Amniotic stem cell (primary cell): ENCODE data around the gene SCYL3.
"Not testable (repeated sequence)": the region's sequence is repeated elsewhere in the genome, so short reads cannot be mapped to it uniquely, and the experiment has no call there.

Experiments
- DNase-seq: peaks from one replicate; lab custom pipeline; 2025; lab: John Stamatoyannopoulos, UW

Gene SCYL3

DNA sequence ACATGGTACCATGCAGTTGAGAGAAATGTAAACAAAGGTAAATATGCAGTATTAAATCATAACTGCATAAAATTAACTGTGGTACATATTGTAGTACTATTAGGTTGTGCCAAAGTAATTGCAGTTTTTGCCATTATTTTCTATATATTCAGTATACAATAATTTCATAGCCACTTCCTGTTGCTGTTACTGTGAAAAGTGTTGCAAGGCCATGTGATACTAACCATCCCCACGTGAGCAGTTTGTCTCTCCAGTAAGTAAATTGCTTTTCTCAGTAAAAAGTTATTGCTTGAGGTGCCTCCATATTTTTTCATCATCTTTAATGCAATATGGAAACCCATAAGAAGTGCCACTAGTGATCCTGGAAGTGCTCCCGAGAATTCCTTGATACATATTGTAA, 79.4 kb downstream of the SCYL3 start:
- DNase-seq, result no peak

DNA sequence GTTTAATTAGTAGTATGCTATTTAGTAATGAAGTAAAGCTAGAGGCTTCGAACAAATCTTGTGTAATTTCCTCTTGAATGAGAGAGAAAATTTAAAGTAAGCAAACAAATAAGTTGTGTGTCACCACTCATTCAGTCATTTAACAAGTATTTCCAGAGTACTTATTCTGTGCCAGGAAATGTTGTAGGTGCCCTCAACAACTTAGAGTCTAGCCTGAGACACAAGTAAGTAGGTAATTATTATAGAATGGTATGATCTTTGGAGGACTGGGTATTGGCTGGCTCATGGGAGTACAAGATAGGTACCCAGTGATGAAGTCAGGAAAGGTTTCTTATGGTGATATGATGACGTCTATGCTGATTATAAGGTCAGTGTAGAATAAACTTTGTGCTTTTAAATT, 81.6 kb downstream of the SCYL3 start:
- DNase-seq, result no peak

DNA sequence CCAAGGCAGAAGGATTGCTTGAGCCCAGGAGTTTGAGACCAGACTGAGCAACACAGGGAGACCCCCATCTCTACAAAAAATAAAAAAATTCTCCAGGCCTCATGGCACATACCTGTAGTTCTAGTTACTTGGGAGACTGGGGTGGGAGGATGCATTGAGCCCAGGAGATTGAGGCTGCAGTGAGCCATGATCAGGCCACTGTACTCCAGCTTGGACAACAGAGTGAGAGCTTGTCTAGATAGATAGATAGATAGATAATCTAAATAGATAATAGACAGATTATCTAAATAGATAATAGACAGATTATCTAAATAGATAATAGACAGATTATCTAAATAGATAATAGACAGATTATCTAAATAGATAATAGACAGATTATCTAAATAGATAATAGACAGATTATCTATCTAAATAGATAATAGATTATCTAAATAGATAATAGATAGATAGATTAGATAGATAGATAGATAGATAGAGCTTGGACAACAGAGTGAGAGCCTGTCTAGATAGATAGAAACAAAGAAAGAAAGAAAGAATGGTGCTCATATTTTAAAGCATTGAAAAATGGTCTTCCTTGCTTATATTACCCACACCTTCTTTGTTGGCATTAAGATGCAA, 82.2 kb downstream of the SCYL3 start:
- DNase-seq, result not testable (repeated sequence)

DNA sequence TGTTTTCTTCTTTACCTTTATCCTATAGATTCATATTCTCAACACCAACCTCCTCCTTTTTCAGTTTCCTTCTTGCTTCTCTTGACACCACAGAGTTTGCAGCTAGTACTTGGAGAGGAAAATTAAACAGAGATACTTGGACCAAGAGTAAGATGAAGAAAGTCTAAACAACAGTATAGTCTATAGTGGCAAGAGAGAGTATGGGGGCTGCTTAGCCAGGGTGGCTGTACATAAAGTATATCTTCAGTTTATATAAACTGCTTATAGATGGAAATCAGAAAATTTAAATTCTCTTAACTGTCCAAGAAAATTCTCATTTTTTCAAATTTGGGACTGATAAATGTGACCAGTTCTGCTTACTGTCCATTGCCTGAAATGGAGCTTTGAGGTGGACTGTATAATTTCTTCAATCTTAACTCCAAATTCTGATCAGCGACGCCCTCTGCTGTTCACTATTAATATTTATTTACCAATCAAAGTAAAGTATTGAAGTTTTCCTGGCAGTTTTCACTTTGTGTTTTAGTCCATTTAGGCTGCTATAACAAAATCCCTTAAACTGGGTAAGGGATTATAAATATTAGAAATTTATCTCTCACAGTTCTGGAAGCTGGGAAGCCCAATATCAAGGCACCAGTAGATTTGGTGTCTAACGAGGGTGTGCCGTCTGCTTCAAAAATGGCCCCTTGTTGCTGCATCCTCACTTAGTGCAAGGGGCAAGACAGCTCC, 84.2 kb downstream of the SCYL3 start:
- peak; percentile 12 for DNase-seq

DNA sequence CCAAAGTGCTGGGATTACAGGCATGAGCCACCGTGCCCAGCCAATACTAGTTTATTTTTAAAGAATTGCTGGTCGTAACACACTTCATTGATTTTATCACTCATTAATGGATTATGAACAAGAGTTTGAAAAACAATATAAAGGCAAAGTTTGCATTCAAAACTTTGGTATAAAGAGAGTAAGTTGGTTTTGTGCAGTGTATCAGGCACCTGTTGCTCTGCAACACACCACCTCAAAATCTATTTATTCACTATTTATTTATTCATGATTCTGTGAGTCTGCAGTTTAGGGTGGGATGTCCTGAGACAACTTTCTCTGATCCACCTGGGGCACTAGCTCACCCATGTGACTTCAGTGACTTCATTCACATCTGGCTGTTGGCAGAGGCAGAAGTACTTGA, 88.8 kb downstream of the SCYL3 start:
- DNase-seq, result no peak

DNA sequence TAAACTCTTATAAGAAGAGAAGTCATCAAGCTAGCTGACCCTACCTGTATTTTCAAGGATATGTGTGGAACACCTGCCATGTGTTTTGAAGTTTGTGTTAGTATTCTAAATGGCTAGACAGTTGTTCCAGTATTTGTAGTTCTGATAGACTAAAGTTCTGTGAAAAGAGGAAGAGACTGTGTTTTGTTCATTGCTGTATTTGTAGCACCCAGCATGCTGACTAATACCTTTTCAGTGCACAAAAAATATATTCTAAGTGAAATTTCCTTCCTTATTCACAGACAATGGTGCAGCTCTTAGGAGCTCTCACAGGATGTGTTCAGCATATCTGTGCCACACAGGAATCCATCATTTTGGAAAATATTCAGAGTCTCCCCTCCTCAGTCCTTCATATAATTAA, 90.8 kb downstream of the SCYL3 start:
- DNase-seq, result no peak
